ENCODE results near the gene PSPH.

Gene PSPH

DNA sequence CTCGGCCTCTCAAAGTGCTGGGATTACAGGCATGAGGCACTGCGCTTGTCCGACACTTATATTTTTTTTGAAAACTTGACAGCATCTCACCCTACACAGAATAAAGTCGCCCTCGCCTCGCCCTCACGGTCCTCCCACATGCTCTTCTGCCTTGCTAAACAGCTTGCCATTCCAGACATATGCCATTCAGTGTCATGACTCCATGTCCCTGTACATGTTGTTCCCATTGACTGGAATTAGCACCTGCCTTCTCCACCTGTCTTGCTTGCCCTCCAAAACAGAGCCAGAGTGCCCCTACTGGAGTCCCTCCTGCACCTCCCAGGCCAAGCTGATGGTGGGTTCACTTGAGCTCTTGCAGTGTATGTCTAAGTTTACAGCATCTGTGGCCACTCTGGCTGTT is 80.7 kb downstream of the PSPH start:
- peaks cover 28% of the 10 kb centered on the region for H3K4me1 Mint-ChIP-seq
- no peak overlapping the region for H3K27ac Mint-ChIP-seq
- H3K9me3 Mint-ChIP-seq: no peaks in the 10 kb centered on the region

DNA sequence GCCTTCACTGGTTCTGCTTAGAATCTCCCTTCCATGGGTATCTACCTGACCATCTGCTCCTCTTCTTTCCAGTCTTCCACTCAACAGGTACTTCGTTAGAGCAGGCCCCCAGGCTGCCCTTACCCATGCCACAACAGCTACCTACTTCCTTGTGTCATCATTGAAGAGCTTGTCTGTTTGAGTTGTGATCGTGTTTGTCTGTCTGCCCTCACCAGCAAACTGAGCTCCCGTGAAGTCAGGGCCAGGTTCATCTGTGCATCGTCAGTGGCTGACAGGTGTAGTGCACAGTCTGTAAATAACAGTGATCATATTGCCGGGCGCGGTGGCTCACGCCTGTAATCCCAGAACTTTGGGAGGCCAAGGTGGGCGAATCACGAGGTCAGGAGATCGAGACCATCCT is 81.9 kb downstream of the PSPH start:
- peaks cover 40% of the 10 kb centered on the region for H3K36me3 Mint-ChIP-seq (ENCODE audit: low read depth)
- no peaks in the 10 kb centered on the region for H3K27me3 Mint-ChIP-seq (ENCODE audit: low read depth)
- peaks cover 28% of the 10 kb centered on the region for H3K4me1 Mint-ChIP-seq
- H3K9me3 Mint-ChIP-seq: no peaks in the 10 kb centered on the region
- TF ChIP-seq, protein P1, sequence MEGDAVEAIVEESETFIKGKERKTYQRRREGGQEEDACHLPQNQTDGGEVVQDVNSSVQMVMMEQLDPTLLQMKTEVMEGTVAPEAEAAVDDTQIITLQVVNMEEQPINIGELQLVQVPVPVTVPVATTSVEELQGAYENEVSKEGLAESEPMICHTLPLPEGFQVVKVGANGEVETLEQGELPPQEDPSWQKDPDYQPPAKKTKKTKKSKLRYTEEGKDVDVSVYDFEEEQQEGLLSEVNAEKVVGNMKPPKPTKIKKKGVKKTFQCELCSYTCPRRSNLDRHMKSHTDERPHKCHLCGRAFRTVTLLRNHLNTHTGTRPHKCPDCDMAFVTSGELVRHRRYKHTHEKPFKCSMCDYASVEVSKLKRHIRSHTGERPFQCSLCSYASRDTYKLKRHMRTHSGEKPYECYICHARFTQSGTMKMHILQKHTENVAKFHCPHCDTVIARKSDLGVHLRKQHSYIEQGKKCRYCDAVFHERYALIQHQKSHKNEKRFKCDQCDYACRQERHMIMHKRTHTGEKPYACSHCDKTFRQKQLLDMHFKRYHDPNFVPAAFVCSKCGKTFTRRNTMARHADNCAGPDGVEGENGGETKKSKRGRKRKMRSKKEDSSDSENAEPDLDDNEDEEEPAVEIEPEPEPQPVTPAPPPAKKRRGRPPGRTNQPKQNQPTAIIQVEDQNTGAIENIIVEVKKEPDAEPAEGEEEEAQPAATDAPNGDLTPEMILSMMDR (IDR thresholded peaks at IDR 0.05; ENCODE audit: unreplicated experiment in 3 of 3): no peak
- peak overlapping the region in 2 of 3 experiments; percentile 8 to 26 for H3K4me3 Mint-ChIP-seq
- no peak overlapping the region for H3K27ac Mint-ChIP-seq

More for the DNA sequence above, 80.7 kb downstream of the PSPH start:
- TF ChIP-seq, protein P1 (IDR thresholded peaks at IDR 0.05; ENCODE audit: unreplicated experiment in 3 of 3): no peak
- Mint-ChIP-seq H3K36me3 (ENCODE audit: low read depth) (peaks cover 44% of the 10 kb centered on the region), H3K4me3 (no peak overlapping the region), H3K27me3 (ENCODE audit: low read depth) (no peaks in the 10 kb centered on the region)

DNA sequence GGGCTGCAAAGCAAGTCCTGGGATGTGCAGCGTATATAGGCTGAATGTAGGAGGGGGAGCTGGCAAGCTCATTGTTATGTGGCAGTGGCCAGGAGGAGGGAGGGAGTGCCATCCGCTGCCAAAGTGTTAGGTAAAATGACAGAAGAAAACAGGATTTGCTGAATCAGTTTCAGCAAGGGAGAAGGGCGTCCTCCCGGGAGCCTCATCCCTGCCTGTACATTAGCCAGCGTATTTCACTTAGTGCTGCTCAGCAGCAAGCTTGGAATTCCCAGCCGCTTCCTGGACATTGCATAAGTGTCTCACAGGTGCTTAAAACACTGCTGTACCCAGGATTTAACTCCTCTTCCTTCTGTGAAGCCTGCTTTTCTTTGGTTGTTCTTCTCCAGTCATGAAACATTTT is 84.4 kb downstream of the PSPH start:
- Mint-ChIP-seq H3K27me3 (ENCODE audit: low read depth) (peaks cover 5% of the 10 kb centered on the region), H3K4me3 (peak overlapping the region; percentile 58 to 84 (median 62)), H3K4me1 (peaks cover 28% of the 10 kb centered on the region), H3K36me3 (ENCODE audit: low read depth) (peaks cover 40% of the 10 kb centered on the region), H3K27ac (peak overlapping the region; percentile 19 to 63 (median 61)), H3K9me3 (no peaks in the 10 kb centered on the region)
- TF ChIP-seq, protein P1 (IDR thresholded peaks at IDR 0.05; ENCODE audit: unreplicated experiment in 3 of 3): no peak

DNA sequence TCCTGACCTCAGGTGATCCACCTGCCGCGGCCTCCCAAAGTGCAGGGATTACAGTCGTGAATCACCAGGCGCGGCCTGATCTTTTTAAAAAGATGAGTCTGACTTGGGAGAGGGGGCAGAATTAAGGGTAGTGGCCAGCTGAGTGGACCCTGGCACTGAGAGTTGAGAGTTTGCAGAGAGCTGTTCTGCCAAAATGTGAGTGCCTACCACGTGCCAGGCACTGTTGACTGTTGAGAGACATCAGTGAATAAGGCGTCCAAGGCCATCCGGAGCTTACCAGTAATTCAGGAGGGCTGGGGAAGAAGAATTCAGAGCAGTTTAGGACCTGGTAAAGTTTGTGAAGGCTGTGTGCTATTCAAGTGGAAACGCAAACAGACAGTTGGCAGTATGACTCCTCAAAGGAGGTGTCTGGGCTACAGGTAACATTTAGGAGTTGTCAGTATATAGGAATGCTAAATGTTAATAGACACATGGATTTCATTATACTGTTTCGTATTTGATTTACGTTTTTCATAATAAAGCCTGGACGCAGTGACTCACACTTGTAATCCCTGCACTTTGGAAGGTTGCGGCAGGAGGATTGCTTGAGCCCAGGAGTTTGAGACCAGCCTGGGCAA is 85.3 kb downstream of the PSPH start:
- TF ChIP-seq, protein P1 (IDR thresholded peaks at IDR 0.05; ENCODE audit: unreplicated experiment in 3 of 3): no peak
- Mint-ChIP-seq H3K36me3 (ENCODE audit: low read depth) (peaks cover 36% of the 10 kb centered on the region), H3K4me3 (peak overlapping the region; percentile 94 to 96 (median 96)), H3K27ac (peak overlapping the region; percentile 78 to 81 (median 79)), H3K9me3 (no peaks in the 10 kb centered on the region), H3K27me3 (ENCODE audit: low read depth) (peaks cover 5% of the 10 kb centered on the region), H3K4me1 (peaks cover 22% of the 10 kb centered on the region)

DNA sequence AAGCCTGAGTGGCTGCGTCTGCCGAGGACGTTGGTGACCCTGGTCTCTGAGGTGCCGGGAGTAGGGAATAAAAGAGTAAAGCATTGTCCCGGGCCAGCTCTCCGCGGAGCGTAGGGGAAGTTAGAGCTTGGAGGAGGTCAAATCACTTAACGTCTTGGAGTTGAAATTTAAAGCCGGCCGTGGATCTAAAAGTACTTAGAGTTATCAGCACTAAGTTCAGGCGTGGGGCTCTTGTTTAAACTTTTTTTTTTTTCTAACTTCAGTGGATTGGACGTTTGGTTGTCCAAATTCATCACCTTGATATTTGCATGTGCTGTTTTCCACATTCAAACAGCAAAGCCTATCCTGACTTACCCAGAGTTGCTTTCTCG is 86.2 kb downstream of the PSPH start:
- peaks cover 5% of the 10 kb centered on the region for H3K27me3 Mint-ChIP-seq (ENCODE audit: low read depth)
- H3K4me3 Mint-ChIP-seq: peak overlapping the region; percentile 94 to 96 (median 96)
- peak overlapping the region; percentile 81 to 98 (median 98) for H3K27ac Mint-ChIP-seq
- no peaks in the 10 kb centered on the region for H3K9me3 Mint-ChIP-seq
- TF ChIP-seq, protein P1 (IDR thresholded peaks at IDR 0.05; ENCODE audit: unreplicated experiment in 3 of 3): no peak
- H3K36me3 Mint-ChIP-seq (ENCODE audit: low read depth): peaks cover 31% of the 10 kb centered on the region
- H3K4me1 Mint-ChIP-seq: peaks cover 16% of the 10 kb centered on the region
